Upper lobe of left lung (tissue), 6 donors: Measurements from ENCODE around the gene ZCCHC7. TPM values are rescaled to one million over a fixed set of nuclear protein-coding genes. Genes with fewer than 3 reads are reported as not detected.

ENCODE experiments used
- ATAC-seq, 2 donors: fragments of 200-7000 bp; cut with Tn5 transposase; one replicate each; pipeline ENCODE4 v1.9.1; 2022; ENCODE audit warnings: mild to moderate bottlenecking in 2 of 2, moderate library complexity in 2 of 2; ENCODE audit not compliant: low FRiP score in 2 of 2
- DNase-seq, 2 donors: peaks; one replicate each; pipeline ENCODE4 v3.0.0-alpha.2; 2019 to 2020
- H3K27ac ChIP-seq, 4 donors: fragments of 200-600 bp; sonication (generic); one replicate each; pipeline ENCODE4 v1.5.1; 2016 to 2019
- H3K27me3 ChIP-seq, 4 donors: fragments of 200-600 bp; sonication (generic); one replicate each; pipeline ENCODE4 v1.5.1; 2017 to 2019
- H3K36me3 ChIP-seq, 4 donors: fragments of 200-600 bp; sonication (generic); one replicate each; pipeline ENCODE4 v1.5.1; 2016 to 2019
- H3K4me1 ChIP-seq, 4 donors: fragments of 200-600 bp; sonication (generic); one replicate each; pipeline ENCODE4 v1.5.1; 2018 to 2019
- H3K4me3 ChIP-seq, 4 donors: fragments of 200-600 bp; sonication (generic); one replicate each; pipeline ENCODE4 v1.5.1; 2017 to 2019; ENCODE audit warnings: mild to moderate bottlenecking in 2 of 4, moderate library complexity in 1 of 4
- H3K9me3 ChIP-seq, 4 donors: fragments of 200-600 bp; sonication (generic); one replicate each; pipeline ENCODE4 v1.5.1; 2018 to 2019
- EP300 ChIP-seq, 4 donors: sonication (generic); formaldehyde crosslinking; IDR thresholded peaks; one replicate each; pipeline ENCODE4 v1.5.1; 2017; ENCODE audit warnings: antibody characterized with exemption in 4 of 4, control low read depth in 2 of 4
- POLR2A ChIP-seq, 4 donors: fragments of 450-650 bp; IDR thresholded peaks; one replicate each; pipeline ENCODE4 v1.5.1; 2016 to 2017; ENCODE audit warnings: antibody characterized with exemption in 4 of 4, mild to moderate bottlenecking in 2 of 4
- POLR2AphosphoS5 ChIP-seq, 2 donors: sonication (generic); formaldehyde crosslinking; IDR thresholded peaks; one replicate each; pipeline ENCODE4 v1.5.1; 2017; ENCODE audit warnings: antibody characterized with exemption in 2 of 2
- whole genome bisulfite sequencing, 2 donors: methylation state at CpG; one replicate each; pipeline ENCODE4 v1.1.5; 2017 to 2018; 5-methylcytosine and 5-hydroxymethylcytosine counted together
- total RNA-seq, 6 donors: library from RNA; depleted of rRNA in 4 of 6; stranded (reverse); fragments of >200 nt in 4 of 6; gene quantifications; one replicate each; pipeline versions ENCODE4 v1.1.0 to v1.2.1, GENCODE V29; 2016 to 2021
- TF ChIP-seq, protein P1 (sequence below), 6 experiments: fragments of 450-650 bp in 4 of 6; fragments of 200-600 bp in 2 of 6; sonication (generic) in 2 of 6; IDR thresholded peaks; one replicate each; pipeline ENCODE4 v1.5.1; 2016 to 2019; ENCODE audit warnings: antibody characterized with exemption in 6 of 6
- donor health status: DM: no; HTN: no; CAD: no; lungs with moderate emphysema.
- donor health status: DM: no; HTN: yes; CAD: no; lungs with severe emphysema.

The ZCCHC7 gene
- total RNA-seq, 6 donors from 2014 or later = 11.1 to 44.0 (median 18.7) TPM

DNA sequence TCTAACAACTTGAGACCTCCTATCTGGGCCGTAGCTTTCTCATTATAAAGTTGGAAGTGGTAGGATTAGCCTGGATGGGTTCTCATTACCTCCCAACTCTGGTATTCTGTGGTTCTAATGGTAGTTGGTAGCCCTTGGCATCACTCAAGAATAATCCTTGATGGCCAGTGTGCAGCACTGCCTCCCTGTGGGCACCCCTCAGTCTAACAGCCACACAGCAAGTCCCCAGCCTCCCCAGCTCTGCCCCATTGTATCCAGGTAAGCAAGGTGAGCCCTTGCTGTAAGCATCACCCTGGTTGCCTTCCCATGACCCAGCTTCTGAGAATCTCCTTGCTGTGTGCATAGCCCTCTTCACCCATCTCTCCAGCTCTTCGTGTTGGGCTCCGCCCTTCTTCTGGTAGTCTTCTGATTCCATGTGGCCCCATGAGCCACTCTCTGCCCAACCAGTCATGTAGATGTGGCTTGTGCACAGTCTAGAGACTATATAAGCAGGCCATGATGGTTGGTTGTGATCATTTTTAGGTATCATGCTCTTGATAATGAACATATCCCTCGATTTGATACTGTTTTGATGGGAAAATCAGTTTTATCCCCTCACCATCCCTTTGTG is 244.5 kb downstream of the ZCCHC7 start:
- no peak for TF ChIP-seq POLR2A (IDR thresholded peaks at IDR 0.05)
- TF ChIP-seq EP300 (IDR thresholded peaks at IDR 0.05) = no peak
- TF ChIP-seq, protein P1, sequence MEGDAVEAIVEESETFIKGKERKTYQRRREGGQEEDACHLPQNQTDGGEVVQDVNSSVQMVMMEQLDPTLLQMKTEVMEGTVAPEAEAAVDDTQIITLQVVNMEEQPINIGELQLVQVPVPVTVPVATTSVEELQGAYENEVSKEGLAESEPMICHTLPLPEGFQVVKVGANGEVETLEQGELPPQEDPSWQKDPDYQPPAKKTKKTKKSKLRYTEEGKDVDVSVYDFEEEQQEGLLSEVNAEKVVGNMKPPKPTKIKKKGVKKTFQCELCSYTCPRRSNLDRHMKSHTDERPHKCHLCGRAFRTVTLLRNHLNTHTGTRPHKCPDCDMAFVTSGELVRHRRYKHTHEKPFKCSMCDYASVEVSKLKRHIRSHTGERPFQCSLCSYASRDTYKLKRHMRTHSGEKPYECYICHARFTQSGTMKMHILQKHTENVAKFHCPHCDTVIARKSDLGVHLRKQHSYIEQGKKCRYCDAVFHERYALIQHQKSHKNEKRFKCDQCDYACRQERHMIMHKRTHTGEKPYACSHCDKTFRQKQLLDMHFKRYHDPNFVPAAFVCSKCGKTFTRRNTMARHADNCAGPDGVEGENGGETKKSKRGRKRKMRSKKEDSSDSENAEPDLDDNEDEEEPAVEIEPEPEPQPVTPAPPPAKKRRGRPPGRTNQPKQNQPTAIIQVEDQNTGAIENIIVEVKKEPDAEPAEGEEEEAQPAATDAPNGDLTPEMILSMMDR (IDR thresholded peaks at IDR 0.05) = no peak
- TF ChIP-seq POLR2AphosphoS5 (IDR thresholded peaks at IDR 0.05) = no peak
- Histone ChIP-seq H3K36me3 (no peaks in the 10 kb centered on the region), H3K4me1 (no peaks in the 10 kb centered on the region), H3K9me3 (no peaks in the 10 kb centered on the region), H3K4me3 (no peak overlapping the region), H3K27ac (no peak overlapping the region), H3K27me3 (no peaks in the 10 kb centered on the region)
- WGBS, 2 donors = 93 to 95% methylated on average over 4 of the region's 4 CpGs
- ATAC-seq = no peak
- DNase-seq = no peak

GRCh38 chr9:37369671-37370070 is 249.3 kb downstream of the ZCCHC7 start:
- H3K27ac ChIP-seq = no peak overlapping the region
- no peak for DNase-seq
- H3K4me1 ChIP-seq = no peaks in the 10 kb centered on the region
- TF ChIP-seq POLR2AphosphoS5 (IDR thresholded peaks at IDR 0.05) (no peak), EP300 (IDR thresholded peaks at IDR 0.05) (no peak), POLR2A (IDR thresholded peaks at IDR 0.05) (no peak)
- TF ChIP-seq, protein P1 (IDR thresholded peaks at IDR 0.05) = no peak
- WGBS, 2 donors = 93 to 99% methylated on average over 5 of the region's 5 CpGs
- no peaks in the 10 kb centered on the region for H3K27me3 ChIP-seq
- no peaks in the 10 kb centered on the region for H3K9me3 ChIP-seq
- H3K36me3 ChIP-seq = no peaks in the 10 kb centered on the region
- no peak overlapping the region for H3K4me3 ChIP-seq
- no peak for ATAC-seq

GRCh38 chr9:37370282-37370681 is 249.9 kb downstream of the ZCCHC7 start:
- Histone ChIP-seq H3K4me1 (no peaks in the 10 kb centered on the region), H3K9me3 (no peaks in the 10 kb centered on the region), H3K36me3 (no peaks in the 10 kb centered on the region), H3K27me3 (no peaks in the 10 kb centered on the region), H3K4me3 (no peak overlapping the region), H3K27ac (no peak overlapping the region)
- ATAC-seq = no peak
- 86 to 90% methylated on average over 6 of the region's 6 CpGs for WGBS, 2 donors
- TF ChIP-seq POLR2AphosphoS5 (IDR thresholded peaks at IDR 0.05) = no peak
- TF ChIP-seq, protein P1 (IDR thresholded peaks at IDR 0.05) = no peak
- no peak for DNase-seq

- no peak for DNase-seq
- no peaks in the 10 kb centered on the region for H3K36me3 ChIP-seq
- H3K4me1 ChIP-seq = no peaks in the 10 kb centered on the region
- H3K4me3 ChIP-seq = no peak overlapping the region
- WGBS, 2 donors = 80 to 86% methylated on average over 5 of the region's 5 CpGs
- H3K9me3 ChIP-seq = no peaks in the 10 kb centered on the region
- TF ChIP-seq, protein P1 (IDR thresholded peaks at IDR 0.05) = no peak
- TF ChIP-seq POLR2AphosphoS5 (IDR thresholded peaks at IDR 0.05) = no peak
- no peak for TF ChIP-seq EP300 (IDR thresholded peaks at IDR 0.05)
- no peak for TF ChIP-seq POLR2A (IDR thresholded peaks at IDR 0.05)
- H3K27me3 ChIP-seq = no peaks in the 10 kb centered on the region
- H3K27ac ChIP-seq = no peak overlapping the region
- peak in 1 of 2 donors; percentile 9 for ATAC-seq
These were observed 250.7 kb downstream of the ZCCHC7 start for GRCh38 chr9:37370968-37371563.
